PFSK-1 (cell line): ENCODE data around the gene ULK4.

Experiments
- FOXP2 ChIP-seq: optimal IDR thresholded peaks from 2 replicates; pipeline ENCODE3; 2011; ENCODE audit warnings: borderline replicate concordance, control low read depth, inconsistent platforms; ENCODE audit not compliant: insufficient read depth; ENCODE audit errors: extremely low read length, extremely low read depth
- POLR2AphosphoS5 ChIP-seq: IDR thresholded peaks from 2 replicates; pipeline ENCODE4 v1.6.1; 2012; ENCODE audit warnings: low read depth, mild to moderate bottlenecking, control low read depth, low read length, moderate library complexity
- SIN3A ChIP-seq: IDR thresholded peaks from 2 replicates; pipeline ENCODE4 v1.6.1; 2012; ENCODE audit warnings: mild to moderate bottlenecking, low read length, moderate library complexity, borderline replicate concordance; ENCODE audit not compliant: insufficient read depth
- TAF1 ChIP-seq: IDR thresholded peaks from 2 replicates; pipeline ENCODE4 v1.6.1; 2012; ENCODE audit warnings: low read length, control low read depth, borderline replicate concordance; ENCODE audit not compliant: insufficient read depth
- TF ChIP-seq, protein P1 (sequence below), 2 experiments: IDR thresholded peaks; 2 replicates each; pipeline versions ENCODE4 v1.6.1 to v1.8.0; 2011 to 2012; ENCODE audit warnings: low read depth in 2 of 2, low read length in 2 of 2, control low read depth in 1 of 2, inconsistent platforms in 1 of 2, mild to moderate bottlenecking in 1 of 2, moderate library complexity in 1 of 2; ENCODE audit not compliant: insufficient read depth in 1 of 2

Gene ULK4

DNA sequence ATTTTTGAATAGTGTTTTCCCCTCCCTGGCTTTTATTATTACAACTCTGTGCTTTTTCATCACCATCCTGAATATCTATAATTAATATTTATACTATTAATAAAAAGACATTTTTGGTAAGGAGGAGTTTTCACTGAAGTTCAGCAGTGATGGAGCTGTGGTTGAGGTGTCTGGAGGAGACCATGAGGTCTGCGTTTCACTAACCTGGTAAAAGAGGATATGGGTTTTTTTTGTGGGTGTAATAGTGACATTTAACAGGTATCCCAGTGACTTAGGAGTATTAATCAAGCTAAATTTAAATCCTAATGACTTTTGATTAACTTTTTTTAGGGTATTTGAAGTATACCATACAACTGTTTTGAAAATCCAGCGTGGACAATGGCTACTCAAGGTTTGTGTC lies 738.2 kb downstream of the ULK4 start:
- TF ChIP-seq TAF1 (no peak), SIN3A (no peak), POLR2AphosphoS5 (no peak), FOXP2 (no peak)
- TF ChIP-seq, protein P1, sequence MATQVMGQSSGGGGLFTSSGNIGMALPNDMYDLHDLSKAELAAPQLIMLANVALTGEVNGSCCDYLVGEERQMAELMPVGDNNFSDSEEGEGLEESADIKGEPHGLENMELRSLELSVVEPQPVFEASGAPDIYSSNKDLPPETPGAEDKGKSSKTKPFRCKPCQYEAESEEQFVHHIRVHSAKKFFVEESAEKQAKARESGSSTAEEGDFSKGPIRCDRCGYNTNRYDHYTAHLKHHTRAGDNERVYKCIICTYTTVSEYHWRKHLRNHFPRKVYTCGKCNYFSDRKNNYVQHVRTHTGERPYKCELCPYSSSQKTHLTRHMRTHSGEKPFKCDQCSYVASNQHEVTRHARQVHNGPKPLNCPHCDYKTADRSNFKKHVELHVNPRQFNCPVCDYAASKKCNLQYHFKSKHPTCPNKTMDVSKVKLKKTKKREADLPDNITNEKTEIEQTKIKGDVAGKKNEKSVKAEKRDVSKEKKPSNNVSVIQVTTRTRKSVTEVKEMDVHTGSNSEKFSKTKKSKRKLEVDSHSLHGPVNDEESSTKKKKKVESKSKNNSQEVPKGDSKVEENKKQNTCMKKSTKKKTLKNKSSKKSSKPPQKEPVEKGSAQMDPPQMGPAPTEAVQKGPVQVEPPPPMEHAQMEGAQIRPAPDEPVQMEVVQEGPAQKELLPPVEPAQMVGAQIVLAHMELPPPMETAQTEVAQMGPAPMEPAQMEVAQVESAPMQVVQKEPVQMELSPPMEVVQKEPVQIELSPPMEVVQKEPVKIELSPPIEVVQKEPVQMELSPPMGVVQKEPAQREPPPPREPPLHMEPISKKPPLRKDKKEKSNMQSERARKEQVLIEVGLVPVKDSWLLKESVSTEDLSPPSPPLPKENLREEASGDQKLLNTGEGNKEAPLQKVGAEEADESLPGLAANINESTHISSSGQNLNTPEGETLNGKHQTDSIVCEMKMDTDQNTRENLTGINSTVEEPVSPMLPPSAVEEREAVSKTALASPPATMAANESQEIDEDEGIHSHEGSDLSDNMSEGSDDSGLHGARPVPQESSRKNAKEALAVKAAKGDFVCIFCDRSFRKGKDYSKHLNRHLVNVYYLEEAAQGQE (IDR thresholded peaks at IDR 0.05; ENCODE audit: insufficient read depth in 1 of 2, low read depth in 2 of 2, low read length in 2 of 2) = no peak

DNA sequence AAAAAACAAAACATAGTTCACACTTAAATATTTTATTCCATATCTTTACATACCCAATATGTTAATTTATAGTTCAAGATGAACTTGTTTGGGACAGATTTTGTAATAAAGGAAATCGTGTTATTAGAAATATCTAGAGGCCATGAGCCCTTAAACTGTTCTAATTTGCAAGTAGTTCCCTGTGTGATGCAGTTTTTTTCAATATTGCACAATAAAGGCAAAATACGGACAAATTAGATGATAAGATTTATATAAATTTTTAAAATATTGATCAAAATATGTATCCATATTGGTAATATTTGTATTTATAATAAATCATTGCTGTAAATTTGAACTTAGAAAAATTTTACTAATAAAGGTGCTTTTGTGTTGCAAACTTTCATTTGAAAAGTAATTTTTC lies 738.8 kb downstream of the ULK4 start:
- TF ChIP-seq TAF1 (no peak), SIN3A (no peak), FOXP2 (no peak), POLR2AphosphoS5 (no peak)
- TF ChIP-seq, protein P1 (IDR thresholded peaks at IDR 0.05; ENCODE audit: insufficient read depth in 1 of 2, low read depth in 2 of 2, low read length in 2 of 2) = no peak

DNA sequence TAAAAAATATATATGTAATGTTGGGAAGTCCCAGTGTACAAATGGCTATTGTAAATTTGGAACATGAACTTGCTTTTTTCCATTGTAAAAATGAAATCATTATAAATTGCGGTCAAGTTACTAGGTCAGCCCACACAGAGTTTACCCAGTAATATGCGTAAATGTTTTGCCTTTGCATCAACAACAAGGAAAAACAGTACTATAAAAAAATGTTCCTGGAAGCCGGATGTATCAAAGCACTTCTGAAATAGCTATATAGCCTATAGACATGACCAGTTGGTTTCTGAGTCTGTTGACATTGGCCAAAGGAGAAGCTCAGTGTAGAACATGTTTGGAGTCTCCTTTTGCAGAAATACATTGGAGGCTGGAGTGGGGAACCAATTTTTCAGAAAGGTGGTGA lies 739.4 kb downstream of the ULK4 start:
- no peak for TF ChIP-seq SIN3A
- TF ChIP-seq TAF1 = no peak
- TF ChIP-seq POLR2AphosphoS5 = no peak
- TF ChIP-seq, protein P1 (IDR thresholded peaks at IDR 0.05; ENCODE audit: insufficient read depth in 1 of 2, low read depth in 2 of 2, low read length in 2 of 2) = no peak
- no peak for TF ChIP-seq FOXP2

DNA sequence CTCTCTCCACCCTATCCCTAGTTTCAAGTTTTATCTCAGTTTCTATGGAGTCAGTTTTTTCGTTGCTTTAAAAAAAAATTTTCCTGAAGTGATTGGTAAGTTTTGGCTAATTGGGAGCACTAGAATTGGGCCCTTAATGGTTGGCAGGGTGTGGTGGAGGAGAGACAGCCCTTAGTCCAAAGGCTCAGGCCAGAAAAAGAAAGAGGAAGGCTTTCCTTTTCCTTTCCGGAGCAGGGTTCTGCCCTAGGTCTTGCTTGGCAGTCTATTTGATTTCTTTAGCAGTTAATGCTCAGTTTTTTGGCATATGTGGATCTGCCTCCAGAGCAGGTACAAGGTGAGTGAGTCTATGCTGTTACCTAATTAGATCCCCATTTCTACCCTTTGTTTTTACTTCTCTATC lies 739.9 kb downstream of the ULK4 start:
- TF ChIP-seq TAF1 (no peak), SIN3A (no peak)
- TF ChIP-seq, protein P1 (IDR thresholded peaks at IDR 0.05; ENCODE audit: insufficient read depth in 1 of 2, low read depth in 2 of 2, low read length in 2 of 2) = no peak
